Left renal pelvis (tissue), 4 donors: ENCODE data around the gene ADAT1. TPM values are rescaled to one million over a fixed set of nuclear protein-coding genes. Genes with fewer than 3 reads are reported as not detected.

Experiments
- polyA plus RNA-seq, 4 donors: library from polyadenylated mRNA; unstranded; fragments of 120-200 nt; gene quantifications; one replicate each; pipeline ENCODE4 v1.2.1, GENCODE V29; 2013; ENCODE audit not compliant: insufficient read length in 4 of 4

Gene ADAT1
- polyA plus RNA-seq, 4 donors: 35.3 to 59.5 (median 52.3) TPM

Other genes starting within 250 kb of the ADAT1 start
- 100 to 1,000 TPM; 149 to 200 (median 170) TPM for gene CFDP1, start 189.8 kb downstream of the ADAT1 start, polyA plus RNA-seq
- gene TMEM170A, start 158.6 kb downstream of the ADAT1 start, polyA plus RNA-seq: 10 to 100 TPM; 32.8 to 45.3 (median 40.3) TPM
- gene CHST6, start 127.8 kb downstream of the ADAT1 start, polyA plus RNA-seq: 1 to 10 TPM in 3 of 4 donors, under 1 TPM in 1; 0.26 to 1.3 (median 1.2) TPM
- gene CHST5, start 87.2 kb downstream of the ADAT1 start, polyA plus RNA-seq: 1 to 10 TPM in 1 of 4 donors, under 1 TPM in 3; 0.37 to 1.2 (median 0.61) TPM
- 10 to 100 TPM; 12.1 to 21.2 (median 20.2) TPM for gene TMEM231, start 67.0 kb downstream of the ADAT1 start, polyA plus RNA-seq
- gene GABARAPL2, start 56.9 kb downstream of the ADAT1 start, polyA plus RNA-seq: 100 to 1,000 TPM; 152 to 195 (median 184) TPM
- gene KARS1, start 24.4 kb upstream of the ADAT1 start, polyA plus RNA-seq: 100 to 1,000 TPM; 102 to 152 (median 135) TPM
- gene TERF2IP, start 24.5 kb upstream of the ADAT1 start, polyA plus RNA-seq: 10 to 100 TPM; 82.3 to 98.4 (median 87.9) TPM
- under 1 TPM in 2 of 4 donors, not detected in 2; 0.15 to 0.19 TPM for gene CPHXL2, start 53.7 kb upstream of the ADAT1 start, polyA plus RNA-seq
- not detected for gene DUXB, start 78.2 kb upstream of the ADAT1 start, polyA plus RNA-seq
- not detected for gene CPHXL, start 103.2 kb upstream of the ADAT1 start, polyA plus RNA-seq